DND-41 (cell line): ENCODE measurements around the gene TRIM43B.
"Not testable (repeated sequence)": the region's sequence is repeated elsewhere in the genome, so short reads cannot be mapped to it uniquely, and the experiment has no call there.

Experiments used
- CTCF ChIP-seq: IDR thresholded peaks from 2 replicates; pipeline ENCODE4 v1.5.1; 2012; ENCODE audit warnings: borderline replicate concordance, low read length, moderate library complexity, mild to moderate bottlenecking; ENCODE audit not compliant: poor library complexity, severe bottlenecking; ENCODE audit errors: extremely low read depth
- EZH2 ChIP-seq: IDR thresholded peaks from 3 replicates; pipeline ENCODE4 v1.6.1; 2012; ENCODE audit warnings: borderline replicate concordance, low read depth, mild to moderate bottlenecking, moderate library complexity, low read length, inconsistent platforms; ENCODE audit not compliant: severe bottlenecking

GRCh38 chr2:95514226-95514625 lies 29.7 kb upstream of the TRIM43B start:
- not testable (repeated sequence) for TF ChIP-seq CTCF, EZH2
